H1 (cell line): ENCODE measurements around the gene NFIX. TPM values are rescaled to one million over a fixed set of nuclear protein-coding genes. Genes with fewer than 3 reads are reported as not detected.

ENCODE experiments used
- CTCF ChIA-PET: fragments of 300-600 bp; sonication (Branson Sonifier 250); formaldehyde crosslinking; loops from one replicate; lab custom pipeline; 2021; ENCODE audit not compliant: partially characterized antibody; lab: Charles Lee
- POLR2A ChIA-PET: fragments of 300-600 bp; sonication (Branson Sonifier 250); formaldehyde crosslinking; loops from one replicate; lab custom pipeline; 2021; ENCODE audit warnings: inconsistent platforms; ENCODE audit not compliant: partially characterized antibody; lab: Charles Lee
- DNase-seq, 2 experiments: peaks; one replicate each; pipeline versions ENCODE4 v3.0.0 to v3.0.0-alpha.2; 2010 to 2022; ENCODE audit warnings: low spot score in 2 of 2, low read depth in 1 of 2, mixed read lengths in 1 of 2
- FAIRE-seq: peaks from 2 replicates; lab custom pipeline; 2011; peaks lifted over from hg19 to GRCh38; lab: Jason Lieb, UNC
- H2AFZ ChIP-seq: 2 replicates; pipeline ENCODE4 v1.8.1; 2012; ENCODE audit warnings: low read length, inconsistent platforms
- H2AK5ac ChIP-seq: 2 replicates; pipeline ENCODE4 v1.6.1; 2013; ENCODE audit warnings: low read depth, low read length
- H2BK120ac ChIP-seq: replicated peaks from 2 replicates; pipeline ENCODE3; 2013; ENCODE audit warnings: low read depth, low read length, inconsistent platforms
- H2BK12ac ChIP-seq: 2 replicates; pipeline ENCODE4 v1.6.1; 2013; ENCODE audit warnings: low read depth, low read length
- H2BK15ac ChIP-seq: 2 replicates; pipeline ENCODE4 v1.6.1; 2013; ENCODE audit warnings: low read length
- H2BK20ac ChIP-seq: 2 replicates; pipeline ENCODE4 v1.6.1; 2013; ENCODE audit warnings: low read length
- H2BK5ac ChIP-seq: 2 replicates; pipeline ENCODE4 v1.6.1; 2013; ENCODE audit warnings: low read depth, low read length
- H3K14ac ChIP-seq: 2 replicates; pipeline ENCODE4 v1.6.1; 2013; ENCODE audit warnings: inconsistent platforms; ENCODE audit not compliant: insufficient read length
- H3K18ac ChIP-seq: 2 replicates; pipeline ENCODE4 v1.6.1; 2013; ENCODE audit warnings: low read length; ENCODE audit errors: extremely low read depth
- H3K23ac ChIP-seq: 2 replicates; pipeline ENCODE4 v1.6.1; 2013; ENCODE audit warnings: inconsistent platforms; ENCODE audit not compliant: insufficient read length
- H3K23me2 ChIP-seq: 2 replicates; pipeline ENCODE4 v1.6.1; 2013; ENCODE audit warnings: low read depth, low read length
- H3K27ac ChIP-seq: 2 replicates; pipeline ENCODE4 v1.6.1; 2011; ENCODE audit warnings: low read depth, low read length, inconsistent platforms
- H3K27me3 ChIP-seq, 4 experiments: replicated peaks in 1 of 4; 1 replicate in 1 of 4; 2 replicates in 3 of 4; pipeline versions ENCODE4 v1.6.1 to v1.8.1; 2011 to 2013; ENCODE audit warnings: low read length in 3 of 4, mild to moderate bottlenecking in 3 of 4, inconsistent platforms in 2 of 4, mixed read lengths in 2 of 4, moderate library complexity in 1 of 4; ENCODE audit not compliant: control insufficient read depth in 3 of 4, insufficient read depth in 3 of 4; ENCODE audit errors: extremely low read depth in 1 of 4
- H3K36me3 ChIP-seq, 4 experiments: 2 replicates each; pipeline versions ENCODE4 v1.6.1 to v1.8.1; 2011 to 2013; ENCODE audit warnings: mild to moderate bottlenecking in 4 of 4, low read length in 3 of 4, moderate library complexity in 2 of 4, control low read depth in 1 of 4, inconsistent platforms in 1 of 4; ENCODE audit not compliant: insufficient read depth in 4 of 4, control insufficient read depth in 2 of 4
- H3K4ac ChIP-seq: replicated peaks from 2 replicates; pipeline ENCODE3; 2013; ENCODE audit warnings: low read length, low read depth, mixed read lengths, inconsistent platforms; ENCODE audit not compliant: insufficient read length
- H3K4me1 ChIP-seq, 4 experiments: replicated peaks in 1 of 4; 1 replicate in 1 of 4; 2 replicates in 3 of 4; pipeline versions ENCODE4 v1.6.1 to v1.8.1; 2011 to 2013; ENCODE audit warnings: low read length in 3 of 4, inconsistent platforms in 2 of 4, mixed read lengths in 1 of 4; ENCODE audit not compliant: insufficient read depth in 4 of 4, control insufficient read depth in 3 of 4
- H3K4me2 ChIP-seq, 2 experiments: 2 replicates each; pipeline versions ENCODE4 v1.6.1 to v1.8.1; 2011 to 2013; ENCODE audit warnings: low read depth in 2 of 2, low read length in 2 of 2, control low read depth in 1 of 2, inconsistent platforms in 1 of 2, mild to moderate bottlenecking in 1 of 2; ENCODE audit not compliant: insufficient read depth in 1 of 2
- H3K4me3 ChIP-seq, 4 experiments: fragments of 200-600, 300-600 bp in 1 of 4; sonication (generic), shearing (Covaris generic), sonication (Bioruptor Twin) in 1 of 4; 2 replicates each; pipeline versions ENCODE4 v1.5.1 to v1.8.1; 2011 to 2016; ENCODE audit warnings: low read length in 4 of 4, low read depth in 3 of 4, control low read depth in 2 of 4, inconsistent platforms in 2 of 4, mild to moderate bottlenecking in 2 of 4, mixed read lengths in 1 of 4, moderate library complexity in 1 of 4; ENCODE audit not compliant: insufficient read depth in 2 of 4; ENCODE audit errors: extremely low read depth in 1 of 4
- H3K56ac ChIP-seq: replicated peaks from 2 replicates; pipeline ENCODE3; 2013; ENCODE audit warnings: low read depth, mild to moderate bottlenecking, mixed read lengths, low read length, inconsistent platforms; ENCODE audit not compliant: insufficient read length
- H3K79me1 ChIP-seq: 2 replicates; pipeline ENCODE4 v1.6.1; 2013; ENCODE audit warnings: low read depth, low read length, control low read depth
- H3K79me2 ChIP-seq, 2 experiments: 2 replicates each; pipeline versions ENCODE4 v1.6.1 to v1.8.1; 2012 to 2013; ENCODE audit warnings: low read length in 2 of 2, mild to moderate bottlenecking in 2 of 2, inconsistent platforms in 1 of 2; ENCODE audit not compliant: insufficient read depth in 2 of 2, control insufficient read depth in 1 of 2
- H3K9ac ChIP-seq, 4 experiments: replicated peaks in 1 of 4; 1 replicate in 1 of 4; 2 replicates in 3 of 4; pipeline versions ENCODE4 v1.6.1 to v1.8.1; 2011 to 2013; ENCODE audit warnings: low read depth in 3 of 4, low read length in 3 of 4, control low read depth in 2 of 4, mild to moderate bottlenecking in 2 of 4, moderate library complexity in 2 of 4, inconsistent platforms in 1 of 4; ENCODE audit errors: extremely low read depth in 1 of 4
- H3K9me3 ChIP-seq, 2 experiments: 2 replicates each; pipeline versions ENCODE4 v1.6.1 to v1.8.1; 2012 to 2013; ENCODE audit warnings: mild to moderate bottlenecking in 2 of 2, moderate library complexity in 2 of 2, control low read depth in 1 of 2, inconsistent platforms in 1 of 2, low read depth in 1 of 2, low read length in 1 of 2, mixed read lengths in 1 of 2; ENCODE audit not compliant: insufficient read depth in 2 of 2
- H4K20me1 ChIP-seq, 2 experiments: replicated peaks in 1 of 2; 2 replicates each; pipeline versions ENCODE3 to v1.8.1; 2011 to 2013; ENCODE audit warnings: inconsistent platforms in 2 of 2, low read length in 2 of 2, mild to moderate bottlenecking in 1 of 2; ENCODE audit not compliant: insufficient read depth in 2 of 2, control insufficient read depth in 1 of 2
- H4K5ac ChIP-seq: 2 replicates; pipeline ENCODE4 v1.6.1; 2013; ENCODE audit warnings: low read length, low read depth, mixed read lengths, inconsistent platforms; ENCODE audit not compliant: insufficient read length
- H4K8ac ChIP-seq: 2 replicates; pipeline ENCODE4 v1.8.0; 2013; ENCODE audit warnings: mild to moderate bottlenecking, moderate library complexity, low read length, inconsistent platforms; ENCODE audit not compliant: insufficient read depth; ENCODE audit errors: extremely low read depth
- H4K91ac ChIP-seq: replicated peaks from 2 replicates; pipeline ENCODE3; 2013; ENCODE audit warnings: low read length, mixed read lengths, inconsistent platforms; ENCODE audit not compliant: insufficient read length
- CHD2 ChIP-seq: IDR thresholded peaks from 2 replicates; pipeline ENCODE4 v1.6.1; 2012; ENCODE audit warnings: low read length, improper control_type of control experiment
- CTBP2 ChIP-seq: IDR thresholded peaks from 2 replicates; pipeline ENCODE4 v1.7.0; 2011; ENCODE audit warnings: borderline replicate concordance, mild to moderate bottlenecking, moderate library complexity, mixed read lengths, low read length; ENCODE audit not compliant: insufficient read depth, insufficient read length
- EP300 ChIP-seq, 2 experiments: IDR thresholded peaks; 1 replicate in 1 of 2; 2 replicates in 1 of 2; pipeline ENCODE4 v1.6.1; 2011 to 2012; ENCODE audit warnings: low read depth in 2 of 2, low read length in 2 of 2, mild to moderate bottlenecking in 2 of 2, borderline replicate concordance in 1 of 2, inconsistent platforms in 1 of 2, moderate library complexity in 1 of 2
- EZH2 ChIP-seq: fragments of 200-600 bp; sonication (generic); IDR thresholded peaks from 2 replicates; pipeline ENCODE4 v1.7.1; 2012; ENCODE audit warnings: low read depth, mild to moderate bottlenecking, moderate library complexity, low read length, inconsistent platforms; ENCODE audit not compliant: severe bottlenecking
- GTF2F1 ChIP-seq: IDR thresholded peaks from 2 replicates; pipeline ENCODE4 v1.6.1; 2012; ENCODE audit warnings: low read depth, low read length, improper control_type of control experiment, borderline replicate concordance
- JUN ChIP-seq: IDR thresholded peaks from 2 replicates; pipeline ENCODE4 v1.6.1; 2011; ENCODE audit warnings: low read depth, mild to moderate bottlenecking, improper control_type of control experiment, low read length
- KDM5A ChIP-seq: fragments of 200-600 bp; IDR thresholded peaks from 2 replicates; pipeline ENCODE4 v1.7.1; 2012; ENCODE audit warnings: mild to moderate bottlenecking, low read length, inconsistent platforms, mixed read lengths
- POLR2AphosphoS5 ChIP-seq: IDR thresholded peaks from 2 replicates; pipeline ENCODE4 v1.6.1; 2011; ENCODE audit warnings: low read depth, low read length
- RFX5 ChIP-seq: IDR thresholded peaks from 2 replicates; pipeline ENCODE4 v1.6.1; 2011; ENCODE audit warnings: low read depth, low read length, improper control_type of control experiment, borderline replicate concordance
- SIRT6 ChIP-seq: IDR thresholded peaks from one replicate; pipeline ENCODE4 v1.7.1; 2012; ENCODE audit warnings: low read length, inconsistent platforms
- TAF1 ChIP-seq: IDR thresholded peaks from 2 replicates; pipeline ENCODE4 v1.6.1; 2011; ENCODE audit warnings: mild to moderate bottlenecking, low read depth, low read length
- TAF7 ChIP-seq: optimal IDR thresholded peaks from 2 replicates; pipeline ENCODE3; 2011; ENCODE audit warnings: low read depth, mild to moderate bottlenecking, inconsistent platforms, low read length, moderate library complexity, borderline replicate concordance
- TEAD4 ChIP-seq: IDR thresholded peaks from 2 replicates; pipeline ENCODE4 v1.6.1; 2012; ENCODE audit warnings: low read depth, low read length, inconsistent platforms, mixed read lengths
- YY1 ChIP-seq: IDR thresholded peaks from 2 replicates; pipeline ENCODE4 v1.6.1; 2011; ENCODE audit warnings: low read depth, mild to moderate bottlenecking, low read length
- WGBS, 2 experiments: shearing (Covaris generic) in 1 of 2; methylation state at CpG; one replicate each; pipeline versions ENCODE4 v1.1.6 to v1.1.7; 2013 to 2015; ENCODE audit warnings: low lambda C conversion rate in 2 of 2, mixed read lengths in 2 of 2, inconsistent platforms in 1 of 2, low coverage in 1 of 2, missing lambda C conversion rate in 1 of 2; ENCODE audit not compliant: insufficient replicate concordance in 2 of 2, insufficient coverage in 1 of 2, insufficient read length in 1 of 2; ENCODE audit errors: extremely low coverage in 1 of 2, missing lambda C conversion rate in 1 of 2; 5-methylcytosine and 5-hydroxymethylcytosine counted together
- polyA plus RNA-seq, 7 experiments: library from polyadenylated mRNA; depleted of rRNA in 3 of 7; stranded (reverse) in 5 of 7; unstranded in 2 of 7; fragments of >200 nt in 5 of 7; fragments of 200-250 nt in 2 of 7; gene quantifications; 1 replicate in 5 of 7; 2 replicates in 1 of 7; 4 replicates in 1 of 7; pipeline versions ENCODE4 v1.2.1 to v1.2.3, GENCODE V29; 2011 to 2013; ENCODE audit warnings: missing spikeins in 2 of 7, mixed read lengths in 2 of 7
- total RNA-seq: library from RNA; stranded (reverse); fragmentation: NEBNext Ultra II Directional; extraction: Animal tissue kit (Norgen Biotek cat#: 25700); gene quantifications from 2 replicates; pipeline ENCODE4 v1.2.1, GENCODE V29; 2021

The NFIX gene
- total and polyA plus RNA-seq, 2 of the 8 experiments (the other 6 are each of a cell fraction or from before 2014, with no cell fraction given), result 0.03 to 0.20 TPM

DNA sequence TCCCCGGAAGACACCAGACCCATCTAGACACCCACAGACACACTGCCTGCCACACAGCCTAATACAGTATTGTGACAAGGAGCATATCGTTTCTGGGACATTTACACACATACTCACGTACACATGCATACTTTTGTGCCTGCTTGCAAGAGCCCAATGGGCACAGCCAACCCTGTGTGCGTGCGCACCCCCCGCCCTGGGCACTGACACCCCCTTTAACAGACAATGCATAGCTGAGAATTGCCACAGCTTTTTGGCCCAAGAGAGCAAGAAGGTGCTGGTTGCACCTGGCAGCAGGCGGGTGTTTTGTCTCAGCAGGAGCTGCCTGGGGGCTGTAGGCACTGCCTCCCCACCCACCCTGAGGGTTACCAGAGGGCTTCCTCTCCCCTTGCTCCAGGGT lies 1.7 kb upstream of the NFIX start:
- Histone ChIP-seq H3K23me2 (peaks cover 19% of the 10 kb centered on the region), H2BK5ac (no peak overlapping the region), H4K8ac (no peak overlapping the region; the same call in 1 of the 2 replicates), H3K36me3 (peaks cover 0 to 8% (median 0%) of the 10 kb centered on the region in 4 experiments; a peak in 1 of 8 replicates), H4K20me1 (peaks cover 10 to 29% of the 10 kb centered on the region in 2 experiments), H2AK5ac (peak overlapping the region; percentile 40; the same call in 1 of the 2 replicates), H4K91ac (peak overlapping the region; percentile 40), H3K4me1 (peaks cover 0 to 14% (median 9%) of the 10 kb centered on the region in 4 experiments; a peak in 5 of 7 replicates), H3K9ac (no peak overlapping the region), H3K27me3 (peaks cover 52 to 82% (median 76%) of the 10 kb centered on the region in 4 experiments), H4K5ac (no peak overlapping the region), H3K23ac (no peak overlapping the region), H3K4ac (no peak overlapping the region), H3K79me1 (peaks cover 3% of the 10 kb centered on the region; the same call in 1 of the 2 replicates), H3K4me3 (no peak overlapping the region), H3K56ac (no peak overlapping the region)
- FAIRE-seq, result no peak
- POLR2A ChIA-PET, result interaction anchor here (1.3 to 1.5 kb wide), 3 partner anchors 13 to 58 kb away, joined by 4 to 6 read pairs (median 5); no protein-coding TSS in a partner anchor
- no peak for TF ChIP-seq TAF1
- no peak for TF ChIP-seq YY1
- no peak for TF ChIP-seq POLR2AphosphoS5
- no peak for TF ChIP-seq RFX5
- no peak for TF ChIP-seq SIRT6
- TF ChIP-seq EZH2, result no peak
- no peak for TF ChIP-seq GTF2F1
- no peak for TF ChIP-seq KDM5A
- TF ChIP-seq JUN, result no peak
- TF ChIP-seq CTBP2, result no peak
- TF ChIP-seq CHD2, result no peak
- TF ChIP-seq EP300 (IDR thresholded peaks at IDR 0.05; ENCODE audit: borderline replicate concordance in 1 of 2, low read depth in 2 of 2, low read length in 2 of 2), result no peak
- no peak for TF ChIP-seq TAF7
- TF ChIP-seq TEAD4, result no peak
- TF ChIP-seq, all 59 proteins: peak for 0
- Histone ChIP-seq H2BK15ac (no peak overlapping the region; the same call in 1 of the 2 replicates), H3K79me2 (no peaks in the 10 kb centered on the region), H3K18ac (no peak overlapping the region), H2AFZ (no peak overlapping the region), H3K9me3 (no peaks in the 10 kb centered on the region), H3K4me2 (no peak overlapping the region), H3K27ac (no peak overlapping the region), H3K14ac (no peak overlapping the region), H2BK12ac (peak overlapping the region; percentile 50; the same call in 1 of the 2 replicates), H2BK20ac (no peak overlapping the region), H2BK120ac (no peak overlapping the region)
- CTCF ChIA-PET, result interaction anchor here (1.1 to 3.3 kb wide), 10 partner anchors 11 to 101 kb away, joined by 3 to 18 read pairs (median 5); no protein-coding TSS in a partner anchor
- 81% methylated on average over 6 of the region's 7 CpGs; no CpG with 5 or more reads in 1 of the 2 experiments for WGBS, 2 experiments
- no peak for DNase-seq
